ENCODE results near the gene PDK4.
"Not testable (repeated sequence)": the region's sequence is repeated elsewhere in the genome, so short reads cannot be mapped to it uniquely, and the experiment has no call there.

Gene PDK4

DNA sequence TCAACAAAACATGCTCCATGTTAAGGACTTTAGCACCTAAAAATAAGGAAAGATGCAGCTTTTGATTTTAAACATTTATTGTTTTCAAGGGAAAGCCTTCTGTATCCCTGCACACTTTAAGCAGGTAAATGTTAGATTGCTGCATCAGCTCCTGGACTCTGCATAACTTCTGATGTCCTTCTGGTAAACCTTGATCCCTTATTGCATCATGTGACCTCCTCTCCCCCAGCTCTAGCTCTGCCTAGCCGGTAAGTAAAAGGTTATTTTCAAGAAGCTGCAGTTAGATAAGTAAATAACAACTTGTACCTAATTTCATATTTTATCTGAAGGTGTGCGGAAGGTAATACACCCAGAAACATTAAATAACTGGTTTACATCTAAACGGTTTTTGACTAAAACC lies 37.5 kb downstream of the PDK4 start:
- no peak for DNase-seq

DNA sequence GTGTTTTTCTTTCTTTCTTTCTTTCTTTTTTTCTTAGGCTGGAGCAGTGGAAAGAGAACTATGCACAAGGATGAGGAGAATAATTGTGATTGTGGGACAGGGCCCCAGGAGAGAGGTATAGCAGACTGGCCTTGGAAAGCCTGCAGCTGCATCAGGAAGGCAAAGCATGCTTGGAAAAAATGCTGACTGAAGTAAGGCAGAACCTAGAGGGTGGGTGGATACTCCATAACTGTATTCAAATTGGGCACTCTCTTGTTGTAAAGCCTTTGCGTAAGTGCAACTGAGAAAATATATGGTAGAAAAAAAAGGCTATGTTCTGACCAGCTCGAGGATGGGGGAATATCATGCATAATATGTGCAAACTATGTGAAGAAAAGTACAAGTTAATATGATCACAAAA lies 39.5 kb downstream of the PDK4 start:
- DNase-seq = no peak

DNA sequence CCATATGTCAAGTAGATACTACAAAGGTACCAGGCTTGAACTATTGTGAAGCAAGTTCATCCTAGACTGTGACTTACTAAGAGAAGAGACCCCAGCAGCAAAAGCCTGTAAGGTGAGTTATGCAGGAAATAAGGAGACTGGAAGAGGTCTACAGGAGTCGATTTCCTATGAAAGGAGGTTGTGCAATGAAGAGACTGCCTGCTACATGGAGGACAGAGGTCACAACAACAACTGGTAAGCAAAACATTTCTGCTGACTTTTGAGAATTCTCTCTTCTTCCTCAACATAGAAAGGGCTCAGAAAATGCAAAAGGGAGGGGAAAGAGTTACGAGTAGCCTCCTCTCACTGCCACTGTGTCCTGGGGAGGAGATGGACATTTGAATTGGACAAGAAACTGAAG lies 42.4 kb downstream of the PDK4 start:
- no peak for DNase-seq

DNA sequence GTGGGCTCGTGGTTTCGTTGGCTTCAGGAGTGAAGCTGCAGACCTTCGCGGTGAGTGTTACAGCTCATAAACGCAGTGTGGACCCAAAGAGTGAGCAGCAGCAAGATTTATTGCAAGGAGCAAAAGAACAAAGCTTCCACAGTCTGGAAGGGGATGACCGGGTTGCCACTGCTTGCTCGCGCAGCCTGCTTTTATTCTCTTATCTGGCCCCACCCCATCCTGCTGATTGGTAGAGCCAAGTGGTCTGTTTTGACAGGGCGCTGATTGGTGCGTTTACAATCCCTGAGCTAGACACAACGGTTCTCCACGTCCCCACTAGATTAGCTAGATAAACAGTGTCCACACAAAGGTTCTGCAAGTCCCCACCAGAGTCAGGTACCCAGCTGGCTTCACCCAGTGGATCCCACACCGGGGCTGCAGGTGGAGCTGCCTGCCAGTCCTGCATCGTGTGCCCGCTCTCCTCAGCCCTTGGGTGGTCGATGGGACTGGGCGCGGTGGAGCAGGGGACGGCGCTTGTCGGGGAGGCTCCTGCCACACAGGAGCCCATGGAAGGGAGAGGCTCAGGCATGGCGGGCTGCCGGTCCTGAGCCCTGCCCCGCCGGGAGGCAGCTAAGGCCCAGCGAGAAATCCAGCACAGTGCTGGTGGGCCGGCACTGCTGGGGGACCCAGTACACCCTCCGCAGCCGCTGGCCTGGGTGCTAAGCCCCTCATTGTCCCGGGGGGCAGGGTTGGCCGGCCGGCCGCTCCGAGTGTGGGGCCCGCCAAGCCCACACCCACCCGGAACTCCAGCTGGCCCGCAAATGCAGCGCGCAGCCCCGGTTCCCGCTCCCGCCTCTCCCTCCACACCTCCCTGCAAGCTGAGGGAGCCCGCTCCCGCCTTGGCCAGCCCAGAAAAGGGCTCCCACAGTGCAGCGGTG lies 44.0 kb downstream of the PDK4 start:
- not testable (repeated sequence) for DNase-seq

DNA sequence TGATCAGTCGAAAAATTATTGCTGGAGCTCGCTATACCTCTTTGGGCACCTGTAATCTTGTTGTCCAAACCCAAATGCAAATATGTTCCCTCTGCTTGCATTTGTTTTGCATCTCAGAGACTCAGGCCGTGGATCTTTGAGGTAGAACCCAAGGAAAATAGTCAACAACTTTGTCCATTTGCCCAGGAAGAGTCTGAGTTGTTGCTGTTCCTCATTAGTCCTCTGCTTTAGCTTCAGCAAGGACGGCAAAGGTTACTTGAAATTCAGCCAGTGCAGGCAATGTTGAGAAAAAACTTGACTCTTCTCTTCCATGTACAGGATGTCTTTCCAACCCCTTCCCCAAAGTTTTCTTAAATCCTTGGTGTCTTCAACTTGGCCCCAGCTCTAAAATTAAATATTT lies 45.8 kb downstream of the PDK4 start:
- no peak for DNase-seq

DNA sequence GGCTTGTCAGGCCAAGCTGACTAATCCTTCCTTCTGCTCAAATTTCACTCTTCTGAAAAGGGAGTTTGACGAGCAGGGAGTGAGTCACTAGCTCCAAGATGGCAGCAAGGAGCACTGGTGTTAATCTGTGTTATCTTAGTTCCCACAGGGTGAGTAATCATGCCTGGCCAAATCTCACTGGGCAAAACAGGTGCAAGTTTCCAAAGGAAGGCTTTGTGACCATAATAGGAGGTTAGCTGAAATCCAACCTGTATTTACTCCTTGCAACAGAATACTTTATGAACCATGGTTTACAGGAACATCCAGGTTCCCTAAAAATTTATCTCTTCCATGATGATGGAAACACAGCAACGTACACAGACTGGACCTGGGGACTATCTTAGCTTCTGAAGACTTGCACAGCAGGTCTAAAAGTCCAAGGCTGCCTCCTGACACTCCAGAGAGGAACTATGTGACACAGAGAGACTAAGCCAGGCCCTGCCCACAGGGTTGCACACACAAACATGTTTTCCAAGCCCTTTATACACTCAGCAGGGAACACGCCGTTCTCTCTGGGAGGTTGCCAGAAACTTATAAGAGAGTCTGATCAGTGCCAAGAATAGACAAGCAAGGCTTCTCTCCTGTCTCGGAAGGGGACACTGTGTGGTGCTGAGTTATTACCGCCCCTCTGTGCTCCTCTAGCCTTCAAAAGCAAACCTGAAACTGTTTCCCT lies 46.3 kb downstream of the PDK4 start:
- DNase-seq = no peak

DNA sequence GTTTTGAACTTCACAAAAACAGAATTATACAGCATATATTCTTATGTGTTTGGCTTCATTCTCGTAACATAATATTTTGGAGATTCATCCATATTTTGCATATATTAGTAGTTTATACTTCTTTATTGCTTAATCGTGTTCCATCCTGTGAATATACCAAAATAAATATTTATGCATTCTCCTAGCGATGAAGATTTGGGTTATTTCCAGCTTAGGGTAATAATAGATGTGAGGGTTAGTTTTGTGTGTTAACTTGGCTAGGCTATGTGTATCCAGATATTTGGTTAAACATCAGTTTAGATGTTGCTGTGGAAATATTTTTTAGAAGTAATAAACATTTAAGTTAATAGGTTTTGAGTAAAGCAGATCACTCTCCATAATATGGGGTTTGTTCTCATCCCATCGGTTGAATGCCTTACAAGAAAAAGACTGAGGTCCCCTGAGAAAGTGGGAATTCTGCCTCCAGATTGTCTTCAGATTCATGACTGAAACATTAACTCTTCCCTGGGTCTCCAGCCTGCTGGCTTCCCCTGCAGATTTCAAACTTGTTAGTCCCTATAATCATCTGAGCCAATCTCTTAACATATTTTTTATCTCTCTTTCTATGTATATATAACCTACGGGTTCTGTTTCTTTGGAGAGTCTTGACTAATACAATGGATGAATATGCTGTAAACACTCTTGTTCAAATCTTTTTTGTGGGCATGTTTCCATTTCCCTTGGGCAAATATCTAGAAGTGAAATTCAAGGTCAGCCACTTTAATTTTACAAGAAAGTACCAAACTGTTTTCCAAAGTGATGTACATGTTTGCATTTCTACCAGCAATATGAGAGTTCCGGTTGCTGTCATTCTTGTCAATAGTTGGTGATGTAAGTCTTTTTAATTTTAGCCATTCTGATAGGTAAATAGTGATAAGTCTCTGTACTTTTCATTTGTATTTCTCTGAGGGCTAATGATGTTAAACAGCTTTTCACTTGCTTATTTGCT lies 48.7 kb downstream of the PDK4 start:
- no peak for DNase-seq

DNA sequence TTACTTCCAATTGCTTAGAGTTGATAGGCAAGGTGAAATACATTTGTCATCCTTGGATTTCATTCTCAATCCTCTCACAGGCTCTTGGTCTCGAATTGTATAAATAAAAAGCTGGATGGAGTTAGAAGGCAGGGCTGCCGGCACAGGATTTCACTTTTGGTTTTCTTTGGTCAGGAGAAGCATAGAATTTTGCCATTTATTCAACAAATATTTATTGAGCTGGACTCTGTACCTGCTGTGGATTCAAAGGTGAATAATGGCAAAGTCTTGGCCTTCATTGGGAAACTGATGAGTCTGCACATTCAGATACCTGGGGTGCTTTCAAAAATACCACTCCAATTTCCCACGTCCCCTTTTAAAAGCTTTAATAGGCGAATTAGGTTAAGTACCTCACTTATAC lies 49.7 kb downstream of the PDK4 start:
- no peak for DNase-seq

DNA sequence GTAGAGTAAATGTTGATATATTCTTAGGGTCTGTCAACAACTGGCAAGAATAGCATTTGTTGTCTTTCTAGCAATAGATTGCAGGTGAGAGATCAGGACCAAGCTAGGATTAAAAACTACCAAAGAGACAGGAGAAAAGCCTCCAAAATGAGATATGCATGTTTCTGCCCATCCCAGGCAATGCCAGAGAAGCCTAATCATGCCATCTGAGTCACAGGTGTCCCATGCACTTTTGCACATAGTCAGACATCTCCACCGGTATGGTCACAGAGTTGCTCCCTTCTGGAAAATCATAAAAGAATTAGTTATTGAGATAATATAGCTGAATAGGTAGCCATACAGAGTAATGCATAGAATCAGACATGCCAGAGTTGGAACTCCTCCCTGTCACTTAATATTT lies 50.6 kb downstream of the PDK4 start:
- no peak for DNase-seq

DNA sequence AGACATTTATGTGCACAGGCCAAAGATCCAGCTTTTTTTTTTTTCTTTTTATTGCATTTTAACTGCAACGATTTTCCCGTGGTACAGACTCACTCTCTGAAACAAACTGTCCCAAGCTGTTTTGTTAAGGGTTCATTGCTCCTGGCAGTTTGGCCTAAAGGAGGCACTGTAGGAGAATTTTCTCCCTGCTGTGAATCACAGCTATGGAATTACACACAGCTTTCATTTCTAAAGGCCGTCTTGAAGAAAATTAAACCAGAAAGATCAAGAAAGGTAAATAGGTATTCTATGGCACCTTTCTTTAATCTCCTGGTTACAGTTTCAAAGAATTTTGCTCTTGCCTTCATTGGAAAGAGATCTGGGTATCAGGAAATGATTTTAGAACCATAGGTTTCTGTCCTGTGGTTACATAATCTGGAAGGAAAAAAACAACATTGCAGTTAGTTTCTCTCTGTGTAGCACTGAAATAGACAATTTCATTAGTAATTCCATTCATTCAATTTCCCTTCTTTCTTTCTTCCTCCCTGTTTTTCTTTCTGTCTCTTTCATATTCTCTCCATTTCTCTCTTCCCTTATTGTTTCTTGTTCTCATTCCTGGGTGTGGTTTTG lies 51.2 kb downstream of the PDK4 start:
- no peak for DNase-seq

DNA sequence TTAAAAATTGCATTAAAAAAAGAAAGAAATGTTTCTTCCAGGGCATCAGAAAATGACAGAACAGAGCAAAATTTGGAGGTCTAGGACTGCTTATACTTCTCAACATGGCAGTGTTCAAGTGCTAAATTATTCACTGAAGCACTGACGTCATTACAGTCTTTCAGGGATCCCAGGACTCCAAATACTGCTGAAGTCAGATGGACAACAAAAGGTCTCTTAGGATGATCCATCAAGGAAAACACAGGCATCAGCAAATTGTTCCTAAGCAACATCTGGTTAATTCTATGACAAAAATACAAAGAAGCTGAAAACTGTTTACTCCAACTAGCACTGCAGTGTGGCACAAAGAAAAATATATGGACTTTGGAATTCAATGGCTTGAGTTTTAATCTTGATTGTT lies 52.1 kb downstream of the PDK4 start:
- no peak for DNase-seq

DNA sequence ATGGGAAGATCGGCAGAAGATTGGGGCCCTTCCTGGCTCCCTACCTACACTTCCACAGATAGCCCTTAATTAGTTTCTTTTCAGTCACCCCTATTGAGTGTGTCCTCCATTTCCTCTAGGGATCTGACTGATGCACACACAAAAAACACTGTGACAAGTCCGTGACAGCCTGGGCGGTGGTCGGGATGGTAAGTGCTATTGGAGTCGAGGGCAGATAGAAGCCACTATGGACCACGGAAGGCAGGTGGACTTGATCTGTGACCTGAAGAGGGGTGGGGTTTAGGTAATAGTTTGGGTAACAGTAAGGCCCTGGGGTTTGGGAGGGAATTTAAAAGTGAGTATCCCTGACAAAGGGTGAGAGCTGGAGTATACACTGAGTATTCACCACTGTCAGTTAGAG lies 53.0 kb downstream of the PDK4 start:
- DNase-seq = no peak

DNA sequence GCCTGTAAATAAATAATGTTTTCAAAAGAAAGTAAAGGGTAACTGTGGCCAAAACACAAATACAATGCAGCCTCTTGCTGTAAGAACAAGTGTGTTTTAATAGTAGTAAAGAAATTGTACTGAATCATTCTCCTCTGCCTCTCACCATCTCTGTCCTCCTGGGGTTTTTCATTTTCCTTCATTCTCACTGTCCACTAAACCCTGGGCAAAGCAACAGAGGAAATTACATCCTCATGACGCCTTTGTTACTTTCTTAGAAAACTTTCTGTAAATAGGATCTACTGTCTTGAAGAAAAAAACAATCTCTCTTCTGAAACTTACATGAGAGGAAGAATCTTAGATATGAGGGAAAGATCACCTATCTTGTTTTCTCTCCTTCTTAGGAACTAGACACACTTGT lies 56.0 kb downstream of the PDK4 start:
- DNase-seq = no peak

DNA sequence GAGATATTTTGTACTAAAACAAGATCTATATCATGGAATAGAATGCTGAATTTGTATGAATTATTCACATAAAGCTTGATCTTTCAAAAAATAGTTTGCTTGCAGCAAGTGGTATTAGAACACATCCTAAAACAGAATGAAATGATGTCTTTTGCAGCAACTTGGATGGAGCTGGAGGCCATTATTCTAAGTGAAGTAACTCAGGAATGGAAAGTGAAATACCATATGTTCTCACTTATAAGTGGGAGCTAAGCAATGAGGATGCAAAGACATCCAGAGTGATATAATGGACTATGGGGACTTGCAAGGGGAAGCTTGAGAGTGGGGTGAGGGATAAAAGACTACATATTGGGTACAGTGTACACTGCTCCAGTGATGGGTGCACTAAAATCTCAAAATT lies 56.9 kb downstream of the PDK4 start:
- no peak for DNase-seq

DNA sequence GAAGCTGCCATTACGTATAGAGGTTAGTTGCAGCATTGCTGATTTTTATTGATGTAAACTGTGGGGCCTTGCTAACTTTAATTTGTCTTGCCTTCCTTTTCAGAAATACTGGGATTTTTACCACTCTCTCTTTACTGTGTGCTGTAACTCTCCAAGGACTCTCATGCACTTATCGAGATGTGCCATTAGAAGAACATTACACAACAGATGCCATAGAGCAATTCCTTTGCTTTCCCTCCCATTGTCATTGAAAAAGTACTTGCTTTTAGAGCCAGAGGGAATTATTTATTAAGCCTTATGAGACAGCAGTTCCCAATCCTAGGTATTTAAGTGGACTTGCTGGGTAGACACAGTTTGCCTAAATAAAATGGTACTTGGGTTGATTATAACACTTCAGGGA lies 58.8 kb downstream of the PDK4 start:
- DNase-seq = no peak

DNA sequence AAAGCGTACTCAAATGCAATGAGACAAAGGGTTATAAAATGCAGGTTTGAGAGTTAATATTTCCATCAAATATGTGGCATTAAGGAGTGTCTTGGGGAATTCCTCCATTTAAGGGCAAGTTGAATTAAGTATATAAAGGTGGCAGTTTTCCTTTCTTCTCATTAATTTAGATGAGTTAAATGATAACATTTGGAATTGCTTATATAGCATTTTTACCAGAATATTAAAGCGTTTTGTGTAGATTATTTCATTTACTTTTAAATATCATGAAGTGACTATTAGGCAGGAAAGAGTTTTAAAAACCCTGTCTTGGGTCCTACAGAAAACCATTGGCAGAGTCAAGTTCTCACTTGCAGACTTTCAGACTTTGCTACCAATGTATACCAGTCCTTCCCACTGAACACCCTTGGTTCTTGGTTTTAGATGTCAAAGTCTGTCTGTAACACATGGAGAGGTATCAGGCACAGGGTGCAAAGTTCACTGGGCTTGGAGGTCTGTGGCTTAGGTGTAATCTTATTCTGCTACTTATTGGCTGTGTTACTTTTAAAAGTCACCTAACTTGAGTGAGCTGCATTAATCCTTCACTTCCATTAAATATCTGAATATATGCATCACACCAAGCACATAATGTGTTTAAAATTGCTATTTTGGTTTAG lies 59.5 kb downstream of the PDK4 start:
- no peak for DNase-seq

DNA sequence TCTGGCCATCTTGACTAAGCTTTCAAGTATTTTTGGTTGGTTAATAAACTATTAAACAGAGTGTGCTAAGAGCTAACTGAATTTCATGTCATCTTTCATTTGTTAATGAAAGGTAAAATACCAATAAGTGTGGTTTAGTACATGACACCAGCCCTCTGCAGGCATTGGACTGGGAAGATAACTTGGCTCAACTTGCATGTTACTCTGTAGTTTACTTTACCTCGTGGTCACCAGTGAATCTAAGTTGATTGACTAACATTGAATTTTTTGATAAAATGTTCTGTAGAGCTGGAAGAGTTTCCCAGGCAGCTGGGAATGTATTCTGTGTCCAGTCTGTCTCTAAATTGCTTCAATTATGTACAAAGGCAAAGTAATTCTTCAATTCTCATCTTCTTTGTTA lies 60.7 kb downstream of the PDK4 start:
- no peak for DNase-seq

DNA sequence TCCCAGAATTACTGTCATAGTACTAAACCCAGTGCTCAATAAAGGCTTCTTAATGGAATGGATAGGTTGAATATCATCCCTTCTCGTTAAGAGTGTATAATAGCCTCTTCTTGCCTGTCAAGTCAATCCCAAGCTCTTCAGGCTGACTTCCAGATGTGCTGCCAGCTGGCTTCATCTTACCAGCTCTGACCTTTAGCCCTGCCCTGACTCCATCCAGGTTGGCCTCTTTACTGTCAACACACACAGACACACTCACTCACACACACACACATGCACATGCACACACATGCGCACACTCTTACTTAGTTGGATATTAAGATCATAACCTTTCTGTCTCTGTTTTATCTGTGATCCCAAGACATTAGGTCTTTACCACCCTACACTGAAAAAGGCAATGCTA lies 61.5 kb downstream of the PDK4 start:
- no peak for DNase-seq
